Osteocyte (in vitro differentiated cells): ENCODE data around the gene TSPEAR. TPM values are rescaled to one million over a fixed set of nuclear protein-coding genes. Genes with fewer than 3 reads are reported as not detected.

ENCODE experiments used
- DNase-seq: peaks from one replicate; pipeline ENCODE4 v3.0.0; 2021; ENCODE audit warnings: mixed read lengths; ENCODE audit not compliant: unreplicated experiment; ENCODE audit errors: extremely low spot score
- H3K27ac Mint-ChIP-seq: one replicate; pipeline ENCODE4 v1.8.0; 2021; ENCODE audit warnings: mild to moderate bottlenecking, mixed read lengths; ENCODE audit not compliant: unreplicated experiment
- H3K27me3 Mint-ChIP-seq: one replicate; pipeline ENCODE4 v1.8.0; 2021; ENCODE audit warnings: mixed read lengths; ENCODE audit not compliant: unreplicated experiment
- H3K36me3 Mint-ChIP-seq: one replicate; pipeline ENCODE4 v1.8.0; 2021; ENCODE audit warnings: mixed read lengths; ENCODE audit not compliant: unreplicated experiment
- H3K4me1 Mint-ChIP-seq: one replicate; pipeline ENCODE4 v1.8.0; 2021; ENCODE audit warnings: mixed read lengths; ENCODE audit not compliant: unreplicated experiment
- H3K4me3 Mint-ChIP-seq: one replicate; pipeline ENCODE4 v1.8.0; 2021; ENCODE audit warnings: mild to moderate bottlenecking, moderate library complexity, mixed read lengths; ENCODE audit not compliant: unreplicated experiment
- H3K9me3 Mint-ChIP-seq: one replicate; pipeline ENCODE4 v1.8.0; 2021; ENCODE audit warnings: mixed read lengths; ENCODE audit not compliant: unreplicated experiment
- CTCF ChIP-seq: fragments of 200-600 bp; sonication (generic); IDR thresholded peaks from 2 replicates; pipeline ENCODE4 v1.5.0; 2021; ENCODE audit warnings: antibody characterized with exemption, mild to moderate bottlenecking, moderate library complexity
- total RNA-seq: library from RNA; stranded (reverse); gene quantifications from 2 replicates; pipeline ENCODE4 v1.2.1, GENCODE V29; 2021

Gene TSPEAR
- total RNA-seq, 1 donor from 2014 or later, result not detected

- peaks cover 9% of the 10 kb centered on the region for H3K9me3 Mint-ChIP-seq
- H3K27me3 Mint-ChIP-seq, result peaks cover 10% of the 10 kb centered on the region
- no peak overlapping the region for H3K4me3 Mint-ChIP-seq
- no peaks in the 10 kb centered on the region for H3K4me1 Mint-ChIP-seq
- peak; percentile 54 for TF ChIP-seq CTCF
- peaks cover 3% of the 10 kb centered on the region for H3K36me3 Mint-ChIP-seq
- no peak overlapping the region for H3K27ac Mint-ChIP-seq
- DNase-seq, result no peak
These were observed 223.5 kb downstream of the TSPEAR start for GRCh38 chr21:44487831-44488230.

- H3K27me3 Mint-ChIP-seq, result peaks cover 10% of the 10 kb centered on the region
- H3K4me3 Mint-ChIP-seq, result peak overlapping the region; percentile 72
- H3K4me1 Mint-ChIP-seq, result no peaks in the 10 kb centered on the region
- no peaks in the 10 kb centered on the region for H3K9me3 Mint-ChIP-seq
- no peak overlapping the region for H3K27ac Mint-ChIP-seq
- no peaks in the 10 kb centered on the region for H3K36me3 Mint-ChIP-seq
- no peak for DNase-seq
- TF ChIP-seq CTCF, result no peak
These were observed 225.1 kb downstream of the TSPEAR start for GRCh38 chr21:44486302-44486701.

GRCh38 chr21:44485796-44486195 is 225.6 kb downstream of the TSPEAR start:
- Mint-ChIP-seq H3K4me3 (peak overlapping the region; percentile 72), H3K36me3 (no peaks in the 10 kb centered on the region), H3K9me3 (no peaks in the 10 kb centered on the region), H3K27me3 (peaks cover 10% of the 10 kb centered on the region), H3K4me1 (no peaks in the 10 kb centered on the region), H3K27ac (peak overlapping the region; percentile 10)
- TF ChIP-seq CTCF, result no peak
- no peak for DNase-seq

- H3K4me1 Mint-ChIP-seq, result no peaks in the 10 kb centered on the region
- TF ChIP-seq CTCF, result peak; percentile 35
- no peak for DNase-seq
- H3K4me3 Mint-ChIP-seq, result peak overlapping the region; percentile 72
- no peaks in the 10 kb centered on the region for H3K36me3 Mint-ChIP-seq
- H3K27ac Mint-ChIP-seq, result peak overlapping the region; percentile 10
- no peaks in the 10 kb centered on the region for H3K9me3 Mint-ChIP-seq
- peaks cover 10% of the 10 kb centered on the region for H3K27me3 Mint-ChIP-seq
These were observed 226.0 kb downstream of the TSPEAR start for GRCh38 chr21:44485254-44485793.

- H3K36me3 Mint-ChIP-seq, result no peaks in the 10 kb centered on the region
- H3K27me3 Mint-ChIP-seq, result peaks cover 10% of the 10 kb centered on the region
- TF ChIP-seq CTCF, result no peak
- DNase-seq, result no peak
- no peak overlapping the region for H3K27ac Mint-ChIP-seq
- H3K4me1 Mint-ChIP-seq, result no peaks in the 10 kb centered on the region
- H3K4me3 Mint-ChIP-seq, result no peak overlapping the region
- H3K9me3 Mint-ChIP-seq, result no peaks in the 10 kb centered on the region
These were observed 226.7 kb downstream of the TSPEAR start for GRCh38 chr21:44484498-44485253.
